ENCODE measurements around the gene RBPMS2. TPM values are rescaled to one million over a fixed set of nuclear protein-coding genes. Genes with fewer than 3 reads are reported as not detected.

Gene RBPMS2
- total and polyA plus RNA-seq, 2 of the 8 experiments (the other 6 are each of a cell fraction or from before 2014, with no cell fraction given), result 55.8 to 238 TPM

DNA sequence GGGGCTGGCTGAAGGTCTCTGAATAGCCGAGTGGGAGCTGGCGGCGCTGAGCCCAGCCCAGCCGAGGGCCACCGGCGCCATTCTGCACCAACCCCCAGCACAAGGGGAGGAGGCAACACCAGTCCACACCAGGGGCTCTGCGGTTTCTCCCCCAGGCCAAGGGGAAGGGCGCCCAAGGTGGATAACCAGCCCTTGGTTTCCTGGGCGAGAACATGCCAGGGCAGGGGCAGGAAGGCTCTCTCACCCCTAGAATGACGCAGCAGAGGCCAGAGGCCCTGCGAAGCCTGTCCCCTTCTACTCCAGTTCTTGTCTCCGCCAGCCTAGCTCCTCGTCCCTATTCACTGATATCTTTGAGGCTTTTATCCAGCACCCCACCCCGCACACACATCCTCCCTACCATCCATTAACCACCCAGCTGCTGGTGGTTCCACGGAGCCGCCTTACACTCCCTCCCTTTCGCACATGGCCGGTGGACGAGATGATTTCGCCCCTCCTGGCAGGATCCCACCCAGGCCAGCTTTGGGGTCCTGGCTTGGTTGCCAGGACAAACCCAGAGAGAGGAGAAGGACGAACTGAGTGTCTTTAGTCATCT is 1.3 kb downstream of the RBPMS2 start (continued):
- TF ChIP-seq JUND (IDR thresholded peaks at IDR 0.05; ENCODE audit: low read length) (no peak), BACH1 (IDR thresholded peaks at IDR 0.05; ENCODE audit: low read length) (no peak), RNF2 (IDR thresholded peaks at IDR 0.05; ENCODE audit: borderline replicate concordance, low read depth, low read length, missing control alignments, poor library complexity, severe bottlenecking) (no peak), BCL11A (IDR thresholded peaks at IDR 0.05; ENCODE audit: low read depth in 2 of 2, low read length in 2 of 2) (no peak), CTBP2 (IDR thresholded peaks at IDR 0.05; ENCODE audit: borderline replicate concordance, insufficient read depth, insufficient read length, low read length) (no peak), CHD1 (IDR thresholded peaks at IDR 0.05; ENCODE audit: low read depth, low read length) (no peak), KDM5A (IDR thresholded peaks at IDR 0.05; ENCODE audit: low read length) (no peak)

Measured in H1 (cell line).